ENCODE data around the gene RIMKLB. TPM values are rescaled to one million over a fixed set of nuclear protein-coding genes. Genes with fewer than 3 reads are reported as not detected.
"Not testable (repeated sequence)": the region's sequence is repeated elsewhere in the genome, so short reads cannot be mapped to it uniquely, and the experiment has no call there.

The RIMKLB gene
- total RNA-seq, 1 experiment from 2014 or later: 42.4 TPM

DNA sequence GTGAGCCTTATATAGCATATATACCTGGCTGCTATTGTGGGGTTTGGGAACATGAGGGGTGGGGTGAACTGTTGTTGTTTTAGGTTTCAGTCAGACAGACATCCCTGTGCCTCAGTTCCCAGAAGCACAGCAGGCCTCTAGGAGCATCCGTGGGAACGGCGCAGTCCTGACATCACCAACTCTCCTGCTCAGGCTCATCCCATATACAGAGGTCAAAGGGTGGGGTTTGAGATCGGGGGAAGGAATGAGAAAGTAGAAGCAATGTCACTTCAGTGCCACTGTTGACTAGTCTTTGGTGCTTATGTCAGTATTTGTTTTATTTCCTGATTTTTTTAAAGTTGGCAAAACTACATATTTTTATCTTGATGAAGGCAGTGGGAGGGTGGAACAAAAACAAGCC is 81.5 kb downstream of the RIMKLB start:
- Histone ChIP-seq H3K4me3 (ENCODE audit: insufficient read depth, low read depth, low read length) (no peak overlapping the region), H3K27me3 (ENCODE audit: control insufficient read depth, insufficient read depth, low read length) (no peaks in the 10 kb centered on the region), H3K36me3 (replicated peaks; ENCODE audit: control insufficient read depth, insufficient read depth, low read length) (peaks cover 3% of the 10 kb centered on the region)
- DNase-seq: no peak

DNA sequence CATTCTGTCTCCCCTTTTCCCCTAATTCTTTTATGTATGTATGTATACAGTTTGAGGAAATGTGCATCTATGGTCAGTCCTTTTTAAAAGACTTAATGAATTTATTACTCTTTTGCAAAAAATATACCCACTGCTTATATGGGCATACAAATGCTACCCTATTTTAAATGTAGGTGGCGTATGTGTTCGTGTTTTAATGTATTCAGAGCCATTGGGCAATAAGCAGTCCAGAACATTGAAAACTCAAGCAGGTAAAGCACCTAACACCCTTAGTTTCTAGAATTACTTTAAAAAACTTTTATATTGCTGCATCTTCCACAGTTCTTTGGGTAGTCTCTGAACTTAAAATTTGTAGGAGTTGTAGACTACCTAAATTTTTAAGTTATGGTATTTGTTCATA is 82.1 kb downstream of the RIMKLB start:
- peaks cover 3% of the 10 kb centered on the region for H3K36me3 ChIP-seq (replicated peaks; ENCODE audit: control insufficient read depth, insufficient read depth, low read length)
- no peak overlapping the region for H3K4me3 ChIP-seq (ENCODE audit: insufficient read depth, low read depth, low read length)
- no peaks in the 10 kb centered on the region for H3K27me3 ChIP-seq (ENCODE audit: control insufficient read depth, insufficient read depth, low read length)
- no peak for DNase-seq

DNA sequence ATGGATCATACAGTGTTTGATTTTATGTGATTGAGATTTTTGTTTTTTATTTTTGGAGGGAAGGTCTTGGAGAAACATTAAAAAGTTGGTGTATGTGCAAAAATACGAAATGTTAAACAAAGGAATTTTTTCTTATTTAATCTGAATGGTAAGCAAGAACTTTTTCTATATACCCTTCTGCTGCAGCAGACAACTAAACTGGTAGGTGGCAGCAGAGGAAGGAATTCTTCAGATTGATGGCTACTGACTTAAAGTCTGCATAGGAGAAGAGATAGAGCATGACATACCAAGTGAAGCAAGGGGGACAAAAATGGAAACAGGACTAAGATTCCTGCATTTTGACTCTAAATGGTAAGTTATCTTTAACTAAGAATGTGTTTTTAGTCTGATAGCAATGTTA is 82.6 kb downstream of the RIMKLB start:
- DNase-seq: peak; percentile 58
- Histone ChIP-seq H3K4me3 (ENCODE audit: insufficient read depth, low read depth, low read length) (no peak overlapping the region), H3K36me3 (replicated peaks; ENCODE audit: control insufficient read depth, insufficient read depth, low read length) (peaks cover 3% of the 10 kb centered on the region), H3K27me3 (ENCODE audit: control insufficient read depth, insufficient read depth, low read length) (no peaks in the 10 kb centered on the region)

DNA sequence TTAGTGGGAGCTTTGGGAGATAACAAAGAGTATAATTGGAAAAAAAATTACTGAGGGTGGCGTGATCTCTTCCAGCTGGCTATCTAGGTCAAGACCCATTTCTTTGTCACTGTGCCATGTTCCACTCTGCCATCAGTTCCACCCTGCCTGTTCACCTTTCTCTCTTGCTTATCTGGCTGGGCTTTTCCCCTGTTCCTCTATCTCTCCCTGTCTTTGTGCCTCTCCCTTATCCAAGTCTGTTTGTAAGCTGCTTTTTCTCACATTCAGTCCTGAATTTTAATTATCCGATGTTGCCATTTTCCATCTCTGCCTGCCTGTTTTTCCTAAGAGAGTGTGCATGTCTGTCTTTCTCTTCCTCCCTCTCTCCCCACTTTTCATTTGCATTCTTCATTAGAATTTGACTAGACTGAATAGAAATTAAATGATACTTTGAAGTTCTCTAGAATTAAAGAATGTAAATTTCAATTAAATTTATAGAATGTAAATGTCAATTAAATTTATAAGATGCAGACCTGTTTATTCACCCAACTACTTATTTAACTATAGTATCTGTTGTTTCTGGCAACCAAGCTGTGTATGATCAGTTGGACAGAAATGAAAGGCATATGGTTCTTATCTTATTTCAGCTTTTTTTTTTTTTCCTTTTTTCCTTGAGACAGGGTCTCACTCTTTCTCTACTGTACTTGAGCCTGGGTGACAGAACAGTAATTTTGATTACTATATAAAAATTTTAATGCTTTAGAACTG is 83.8 kb downstream of the RIMKLB start:
- Histone ChIP-seq H3K4me3 (ENCODE audit: insufficient read depth, low read depth, low read length) (no peak overlapping the region), H3K27me3 (ENCODE audit: control insufficient read depth, insufficient read depth, low read length) (no peaks in the 10 kb centered on the region), H3K36me3 (replicated peaks; ENCODE audit: control insufficient read depth, insufficient read depth, low read length) (peaks cover 3% of the 10 kb centered on the region)
- no peak for DNase-seq

DNA sequence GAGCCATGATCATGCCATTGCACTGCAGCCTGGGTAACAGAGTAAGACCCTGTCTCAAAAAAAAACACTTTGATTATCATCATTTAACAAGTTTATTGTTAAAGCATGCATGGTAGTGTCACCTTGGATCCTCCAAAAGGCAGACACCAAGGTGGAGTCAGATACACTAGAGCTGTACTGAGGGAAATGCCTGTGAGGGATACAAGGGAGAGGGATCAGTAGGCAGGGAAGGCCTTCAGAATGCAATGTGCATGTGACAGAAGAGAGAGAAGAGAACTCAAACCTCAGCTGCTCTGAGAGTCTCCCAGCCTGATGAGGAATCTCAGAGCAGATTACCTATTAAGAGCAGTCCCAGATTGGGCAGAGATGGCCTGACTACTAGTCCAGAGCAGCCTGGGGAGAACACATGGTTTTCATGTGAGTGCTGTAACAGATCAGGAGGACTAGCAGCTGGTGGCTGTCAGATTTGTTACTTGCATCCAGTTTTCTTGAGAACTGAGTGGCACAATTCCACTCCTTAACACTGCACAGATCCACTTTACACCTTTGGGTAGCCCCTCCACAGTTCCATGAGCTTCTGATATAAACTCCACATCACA is 86.6 kb downstream of the RIMKLB start:
- no peaks in the 10 kb centered on the region for H3K27me3 ChIP-seq (ENCODE audit: control insufficient read depth, insufficient read depth, low read length)
- no peak for DNase-seq
- no peak overlapping the region for H3K4me3 ChIP-seq (ENCODE audit: insufficient read depth, low read depth, low read length)
- H3K36me3 ChIP-seq (replicated peaks; ENCODE audit: control insufficient read depth, insufficient read depth, low read length): peaks cover 2% of the 10 kb centered on the region

DNA sequence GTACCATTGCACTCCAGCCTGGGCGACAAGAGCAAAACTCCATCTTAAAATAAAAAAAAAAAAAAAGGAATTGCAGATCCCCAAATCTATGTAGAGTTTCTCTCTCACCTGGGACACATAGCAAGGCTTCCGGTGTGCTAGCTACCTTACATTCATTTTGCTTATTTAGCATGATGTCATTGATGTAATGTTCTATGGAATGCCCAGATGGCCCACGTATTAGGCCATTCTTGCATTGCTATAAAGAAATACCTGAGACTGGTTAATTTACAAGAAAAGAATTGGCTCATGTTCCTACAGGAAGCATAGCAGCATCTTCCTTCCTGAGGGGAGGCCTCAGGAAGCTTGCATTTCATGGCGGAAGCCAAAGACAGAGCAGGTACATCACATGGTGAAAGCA is 87.7 kb downstream of the RIMKLB start:
- no peak for DNase-seq
- Histone ChIP-seq H3K36me3 (replicated peaks; ENCODE audit: control insufficient read depth, insufficient read depth, low read length) (peaks cover 3% of the 10 kb centered on the region), H3K27me3 (ENCODE audit: control insufficient read depth, insufficient read depth, low read length) (no peaks in the 10 kb centered on the region), H3K4me3 (ENCODE audit: insufficient read depth, low read depth, low read length) (no peak overlapping the region)

DNA sequence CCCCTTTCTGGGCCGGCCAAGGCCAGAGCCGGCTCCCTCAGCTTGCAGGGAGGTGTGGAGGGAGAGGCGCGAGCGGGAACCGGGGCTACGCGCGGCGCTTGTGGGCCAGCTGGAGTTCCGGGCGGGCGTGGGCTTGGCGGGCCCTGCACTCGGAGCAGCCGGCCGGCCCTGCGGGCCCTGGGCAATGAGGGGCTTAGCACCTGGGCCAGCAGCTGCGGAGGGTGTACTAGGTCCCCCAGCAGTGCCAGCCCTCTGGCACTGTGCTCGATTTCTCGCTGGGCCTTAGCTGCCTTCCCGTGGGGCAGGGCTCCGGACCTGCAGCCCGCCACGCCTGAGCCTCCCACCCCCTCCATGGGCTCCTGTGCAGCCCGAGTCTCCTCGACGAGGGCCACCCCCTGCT is 89.4 kb downstream of the RIMKLB start:
- H3K36me3 ChIP-seq (replicated peaks; ENCODE audit: control insufficient read depth, insufficient read depth, low read length): peaks cover 10% of the 10 kb centered on the region
- not testable (repeated sequence) for DNase-seq; H3K27me3 ChIP-seq (ENCODE audit: control insufficient read depth, insufficient read depth, low read length); H3K4me3 ChIP-seq (ENCODE audit: insufficient read depth, low read depth, low read length)

DNA sequence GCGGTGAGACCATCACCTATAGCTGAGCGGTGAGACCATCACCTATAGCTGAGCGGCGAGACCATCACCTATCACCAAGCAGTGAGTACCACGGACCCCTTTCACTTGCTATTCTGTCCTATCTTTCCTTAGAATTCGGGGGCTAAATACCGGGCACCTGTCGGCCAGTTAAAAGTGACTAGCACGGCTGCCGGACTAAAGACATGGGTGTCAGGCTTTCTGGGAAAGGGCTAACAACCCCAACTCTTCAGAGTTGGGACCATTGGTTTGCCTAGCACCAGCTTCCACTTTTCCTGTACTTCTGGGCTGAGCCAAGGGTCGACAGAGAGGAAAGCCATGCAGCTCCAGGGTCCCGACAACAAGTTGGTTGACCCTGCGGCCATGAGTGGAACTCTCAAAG is 90.9 kb downstream of the RIMKLB start:
- Histone ChIP-seq H3K36me3 (replicated peaks; ENCODE audit: control insufficient read depth, insufficient read depth, low read length) (peaks cover 11% of the 10 kb centered on the region), H3K4me3 (ENCODE audit: insufficient read depth, low read depth, low read length) (peak overlapping the region; percentile 61)
- not testable (repeated sequence) for DNase-seq; H3K27me3 ChIP-seq (ENCODE audit: control insufficient read depth, insufficient read depth, low read length)

DNA sequence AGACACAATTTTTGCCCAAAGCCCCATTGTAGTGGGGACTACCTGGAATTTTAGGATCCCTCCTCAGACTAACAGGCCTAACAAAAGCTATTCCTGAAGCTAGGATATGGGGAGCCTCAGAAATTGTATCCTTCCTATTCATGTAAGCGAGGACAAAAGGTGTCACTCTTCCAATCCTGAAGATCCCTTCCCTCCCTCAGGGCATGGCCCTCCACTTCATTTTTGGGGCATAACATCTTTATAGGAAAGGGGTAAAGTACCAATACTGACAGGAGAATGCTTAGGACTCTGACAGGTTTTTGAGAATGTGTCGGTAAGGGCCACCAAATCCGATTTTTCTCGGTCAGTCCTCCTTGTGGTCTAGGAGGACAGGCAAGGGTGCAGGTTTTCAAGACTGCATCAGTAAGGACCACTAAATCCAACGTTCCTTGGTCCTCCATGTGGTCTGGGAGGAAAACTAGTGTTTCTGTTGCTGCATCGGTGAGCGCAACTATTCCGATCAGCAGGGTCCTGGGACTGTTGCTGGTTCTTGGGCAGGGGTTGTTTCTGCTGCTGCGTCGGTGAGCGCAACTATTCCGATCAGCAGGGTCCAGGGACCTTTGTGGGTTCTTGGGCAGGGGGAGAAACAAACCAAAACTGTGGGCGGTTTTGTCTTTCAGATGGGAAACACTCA is 91.7 kb downstream of the RIMKLB start:
- not testable (repeated sequence) for DNase-seq; H3K27me3 ChIP-seq (ENCODE audit: control insufficient read depth, insufficient read depth, low read length)
- Histone ChIP-seq H3K36me3 (replicated peaks; ENCODE audit: control insufficient read depth, insufficient read depth, low read length) (peaks cover 15% of the 10 kb centered on the region), H3K4me3 (ENCODE audit: insufficient read depth, low read depth, low read length) (peak overlapping the region; percentile 61)

DNA sequence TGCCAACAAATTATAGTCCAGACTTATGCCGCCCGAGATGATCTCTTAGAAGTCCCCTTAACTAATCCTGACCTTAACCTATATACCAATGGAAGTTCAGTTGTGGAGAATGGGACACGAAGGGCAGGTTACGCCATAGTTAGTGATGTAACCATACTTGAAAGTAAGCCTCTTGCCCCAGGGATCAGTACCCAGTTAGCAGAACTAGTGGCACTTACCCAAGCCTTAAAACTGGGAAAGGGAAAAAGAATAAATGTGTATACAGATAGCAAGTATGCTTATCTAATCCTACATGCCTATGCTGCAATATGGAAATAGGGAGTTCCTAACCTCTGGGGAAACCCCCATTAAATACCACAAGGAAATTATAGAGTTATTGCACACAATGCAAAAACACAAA is 95.4 kb downstream of the RIMKLB start:
- not testable (repeated sequence) for DNase-seq

DNA sequence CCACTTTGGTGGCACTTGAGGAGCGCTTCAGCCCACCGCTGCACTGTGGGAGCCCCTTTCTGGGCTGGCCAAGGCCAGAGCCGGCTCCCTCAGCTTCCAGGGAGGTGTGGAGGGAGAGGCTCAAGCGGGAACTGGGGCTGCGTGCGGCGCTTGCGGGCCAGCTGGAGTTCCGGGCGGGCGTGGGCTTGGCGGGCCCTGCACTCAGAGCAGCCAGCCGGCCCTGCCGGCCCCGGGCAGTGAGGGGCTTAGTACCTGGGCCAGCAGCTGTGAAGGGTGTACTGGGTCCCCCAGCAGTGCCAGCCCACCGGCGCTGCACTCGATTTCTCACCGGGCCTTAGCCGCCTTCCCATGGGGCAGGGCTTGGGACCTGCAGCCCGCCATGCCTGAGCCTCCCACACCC is 96.8 kb downstream of the RIMKLB start:
- H3K4me3 ChIP-seq (ENCODE audit: insufficient read depth, low read depth, low read length); H3K27me3 ChIP-seq (ENCODE audit: control insufficient read depth, insufficient read depth, low read length); DNase-seq: not testable (repeated sequence)
- H3K36me3 ChIP-seq (replicated peaks; ENCODE audit: control insufficient read depth, insufficient read depth, low read length): peaks cover 14% of the 10 kb centered on the region

More for the DNA sequence above, 95.4 kb downstream of the RIMKLB start:
- not testable (repeated sequence) for H3K4me3 ChIP-seq (ENCODE audit: insufficient read depth, low read depth, low read length); H3K27me3 ChIP-seq (ENCODE audit: control insufficient read depth, insufficient read depth, low read length)
- H3K36me3 ChIP-seq (replicated peaks; ENCODE audit: control insufficient read depth, insufficient read depth, low read length): peaks cover 15% of the 10 kb centered on the region

DNA sequence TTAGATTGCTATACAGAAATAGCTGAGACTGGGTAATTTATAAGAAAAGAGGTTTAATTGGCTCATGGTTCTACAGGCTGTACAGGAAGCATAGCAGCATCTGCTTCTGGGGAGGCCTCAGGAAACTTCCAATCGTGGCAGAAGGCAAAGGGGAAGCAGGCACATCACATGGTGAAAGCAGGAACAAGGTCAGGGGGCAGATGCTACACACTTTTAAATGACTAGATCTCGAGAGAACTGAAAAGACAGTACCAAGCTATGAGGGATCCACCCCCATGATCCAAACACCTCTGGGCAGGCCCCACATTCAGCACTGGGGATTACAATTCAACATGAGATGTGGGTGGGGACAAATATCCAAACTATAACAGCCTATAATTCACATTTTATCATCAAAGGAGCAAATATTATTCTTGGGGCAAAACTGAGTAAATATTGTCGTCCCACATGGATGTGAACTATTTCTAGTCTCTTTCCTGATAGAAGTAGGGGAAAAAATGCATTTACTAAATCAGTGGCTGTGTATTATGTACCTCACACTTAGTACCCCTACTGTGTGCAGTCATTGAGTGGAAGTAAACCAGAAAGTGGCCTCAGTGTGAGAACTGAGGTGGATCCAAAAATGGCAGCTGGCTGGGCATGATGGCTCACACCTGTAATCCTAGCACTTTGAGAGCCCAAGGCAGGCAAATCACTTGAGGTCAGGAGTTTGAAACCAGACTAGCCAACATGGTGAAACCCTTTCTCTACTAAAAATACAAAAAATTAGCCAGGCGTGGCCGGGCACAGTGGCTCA is 99.2 kb downstream of the RIMKLB start:
- Histone ChIP-seq H3K4me3 (ENCODE audit: insufficient read depth, low read depth, low read length) (no peak overlapping the region), H3K27me3 (ENCODE audit: control insufficient read depth, insufficient read depth, low read length) (no peaks in the 10 kb centered on the region), H3K36me3 (replicated peaks; ENCODE audit: control insufficient read depth, insufficient read depth, low read length) (peaks cover 8% of the 10 kb centered on the region)
- no peak for DNase-seq

DNA sequence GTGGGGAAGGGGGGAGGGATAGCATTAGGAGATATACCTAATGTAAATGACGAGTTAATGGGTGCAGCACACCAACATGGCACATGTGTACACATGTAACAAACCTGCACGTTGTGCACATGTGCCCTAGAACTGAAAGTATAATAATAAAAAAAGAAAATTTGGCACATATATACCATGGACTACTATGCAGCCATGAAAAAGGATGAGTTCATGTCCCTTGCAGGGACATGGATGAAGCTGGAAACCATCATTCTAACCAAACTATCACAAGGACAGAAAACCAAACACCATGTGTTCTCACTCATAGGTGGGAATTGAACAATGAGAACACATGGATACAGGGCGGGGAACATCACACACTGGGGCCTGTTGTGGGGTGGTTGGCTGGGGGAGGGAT is 103.4 kb downstream of the RIMKLB start:
- not testable (repeated sequence) for H3K36me3 ChIP-seq (replicated peaks; ENCODE audit: control insufficient read depth, insufficient read depth, low read length); DNase-seq; H3K27me3 ChIP-seq (ENCODE audit: control insufficient read depth, insufficient read depth, low read length); H3K4me3 ChIP-seq (ENCODE audit: insufficient read depth, low read depth, low read length)

DNA sequence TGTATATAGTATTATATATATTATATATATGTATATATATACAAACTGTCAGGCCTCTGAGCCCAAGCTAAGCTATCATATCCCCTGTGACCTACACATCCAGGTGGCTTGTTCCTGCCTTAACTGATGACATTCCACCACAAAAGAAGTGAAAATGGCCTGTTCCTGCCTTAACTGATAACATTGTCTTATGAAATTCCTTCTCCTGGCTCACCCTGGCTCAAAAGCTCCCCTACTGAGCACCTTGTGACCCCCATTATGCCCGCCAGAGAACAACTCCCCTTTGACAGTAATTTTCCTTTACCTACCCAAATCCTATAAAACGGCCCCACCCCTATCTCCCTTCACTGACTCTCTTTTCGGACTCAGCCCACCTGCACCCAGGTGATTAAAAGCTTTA is 107.0 kb downstream of the RIMKLB start:
- DNase-seq: not testable (repeated sequence)

More for the DNA sequence above, 107.0 kb downstream of the RIMKLB start:
- peak overlapping the region; percentile 34; the same call in 1 of the 2 replicates for H3K4me3 ChIP-seq (ENCODE audit: insufficient read depth, low read depth, low read length)
- not testable (repeated sequence) for H3K36me3 ChIP-seq (replicated peaks; ENCODE audit: control insufficient read depth, insufficient read depth, low read length); H3K27me3 ChIP-seq (ENCODE audit: control insufficient read depth, insufficient read depth, low read length)

All from H7 (cell line).